Stimulated activated CD4-positive, alpha-beta T cell treated with anti-CD3 and anti-CD28 coated beads, Interleukin-1b, Interleukin-23, amount 100 ng/mL, for 48 hours (primary cell): ENCODE data around the gene GPR108.

Experiments
- DNase-seq: peaks from one replicate; pipeline ENCODE4 v3.0.0-alpha.2; 2020

The GPR108 gene

DNA sequence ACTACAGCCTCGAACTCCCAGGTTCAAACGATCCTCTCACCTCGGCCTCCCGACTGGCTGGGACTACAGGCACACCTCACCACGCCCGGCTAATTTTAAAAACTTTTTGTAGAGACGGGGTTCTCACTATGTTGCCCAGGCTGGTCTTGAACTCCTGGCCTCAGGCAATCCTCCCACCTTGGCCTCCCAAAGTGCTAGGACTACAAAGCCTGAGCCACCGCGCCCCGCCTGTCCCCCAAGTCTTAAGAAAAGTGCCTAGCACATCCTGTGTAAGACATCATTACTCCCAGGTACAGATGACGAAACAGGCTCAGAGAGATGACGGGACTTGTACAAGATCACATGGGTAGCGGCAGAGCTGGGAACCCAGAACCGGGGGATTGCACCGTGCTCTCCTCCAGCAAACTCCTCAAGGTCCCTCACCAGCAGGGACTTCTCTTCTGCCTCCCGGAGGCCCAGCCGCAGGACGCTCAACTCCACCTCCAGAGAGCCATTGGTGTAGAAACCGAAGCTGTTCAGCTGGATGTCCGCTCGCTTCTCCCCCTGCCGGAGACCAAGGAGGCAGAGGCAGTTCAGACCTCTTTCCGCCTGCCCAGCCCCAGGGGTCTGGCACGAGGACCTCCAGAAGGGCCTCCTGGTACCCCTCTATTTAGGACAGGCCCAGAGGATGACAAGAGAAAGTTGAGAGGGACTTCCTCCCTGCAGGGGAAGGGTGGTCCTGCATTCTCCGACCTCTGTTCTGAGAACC is 1.0 kb downstream of the GPR108 start:
- DNase-seq: peak; percentile 77

GRCh38 chr19:6735181-6735911 is 2.0 kb downstream of the GPR108 start:
- DNase-seq: no peak

DNA sequence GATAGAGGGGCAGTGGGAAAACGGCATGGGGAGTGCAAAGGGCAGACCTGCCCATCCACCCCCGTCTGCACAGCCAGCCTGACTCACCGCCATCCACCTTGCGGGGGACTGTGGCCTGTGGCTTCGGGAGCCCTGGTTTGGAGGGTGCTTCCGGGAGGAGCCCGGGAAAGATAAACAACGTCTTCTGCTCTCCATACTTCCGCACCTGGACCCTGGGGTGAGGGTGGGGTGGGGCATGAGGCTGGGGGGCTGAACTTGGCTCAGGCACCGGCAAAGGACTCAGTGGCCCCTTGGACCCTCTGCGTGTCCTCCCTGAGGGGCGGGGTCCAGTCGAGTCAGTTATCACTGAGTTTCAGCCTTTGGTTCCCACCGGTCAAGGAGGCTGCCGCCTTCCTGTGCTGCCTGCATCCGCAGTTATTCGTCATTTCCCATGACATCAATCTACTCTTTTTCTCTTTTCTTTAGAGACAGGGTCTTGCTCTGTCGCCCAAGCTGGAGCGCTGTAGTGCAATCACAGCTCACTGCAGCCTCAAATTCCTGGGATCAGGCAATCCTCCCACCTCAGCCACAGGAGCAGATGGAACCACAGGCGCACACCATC is 3.2 kb downstream of the GPR108 start:
- no peak for DNase-seq

DNA sequence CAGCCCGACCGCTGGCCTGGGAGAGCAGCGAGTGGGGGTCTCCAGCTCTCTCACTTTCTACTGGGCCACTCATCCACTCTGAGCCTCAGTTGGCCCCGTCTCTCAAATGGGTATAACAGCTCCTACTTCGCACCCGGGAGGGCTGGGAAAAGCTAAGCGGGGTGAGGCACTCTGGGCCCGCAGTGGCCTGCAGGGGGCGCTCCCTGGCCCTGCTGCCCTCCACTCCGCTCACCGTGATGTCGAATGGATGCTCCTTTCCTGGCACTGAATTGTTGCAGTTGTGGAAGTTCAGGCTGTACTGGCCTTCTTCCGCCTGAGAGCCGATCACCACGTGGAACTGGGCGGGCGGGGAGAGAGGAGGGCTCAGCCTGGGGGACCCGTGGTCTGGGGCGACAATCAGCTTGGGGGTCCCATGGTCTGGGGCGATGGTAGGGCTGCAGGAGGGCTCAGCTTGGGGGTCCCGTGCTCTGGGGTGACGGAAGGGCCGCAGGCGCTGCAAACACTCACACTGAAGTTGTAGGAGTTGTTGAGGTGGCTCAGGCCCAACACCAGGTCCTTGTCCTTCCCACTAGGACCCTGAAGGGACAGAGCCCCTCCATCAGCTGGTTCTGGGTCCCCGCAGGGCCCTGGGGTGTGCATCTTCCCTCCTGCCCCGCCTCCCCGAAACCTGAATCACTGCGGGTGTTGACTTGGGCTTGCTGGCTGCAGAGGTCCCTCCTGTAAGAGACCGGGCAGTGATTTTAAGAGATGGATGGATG is 3.9 kb downstream of the GPR108 start:
- DNase-seq: no peak

DNA sequence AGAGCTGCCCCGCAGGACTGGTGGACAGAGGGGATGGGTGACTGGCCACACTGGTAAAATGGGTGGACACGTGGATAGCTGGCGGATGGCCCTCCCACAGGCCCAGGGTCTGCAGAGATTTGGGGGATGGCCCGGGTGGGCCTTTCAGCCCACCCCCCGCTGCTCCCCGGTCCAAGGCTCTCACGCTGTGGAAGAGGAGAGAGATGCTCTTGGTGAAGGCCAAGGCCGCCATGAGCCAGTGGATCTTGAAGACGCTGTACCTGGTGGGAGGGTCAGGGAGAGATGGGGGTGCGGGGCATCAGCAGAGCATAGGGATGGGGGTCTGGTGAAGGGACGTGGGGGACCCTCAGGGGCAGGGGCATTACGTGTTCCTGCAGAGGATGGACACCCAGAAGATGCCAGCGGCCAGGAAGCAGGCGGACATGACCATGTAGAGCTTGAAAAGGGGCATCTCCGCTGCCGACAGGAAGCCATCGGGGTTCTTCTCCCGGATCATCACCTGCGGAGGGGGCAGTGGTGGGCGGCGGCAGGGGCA is 4.5 kb downstream of the GPR108 start:
- no peak for DNase-seq

- DNase-seq: no peak
These were observed 5.6 kb downstream of the GPR108 start for GRCh38 chr19:6731822-6732221.

DNA sequence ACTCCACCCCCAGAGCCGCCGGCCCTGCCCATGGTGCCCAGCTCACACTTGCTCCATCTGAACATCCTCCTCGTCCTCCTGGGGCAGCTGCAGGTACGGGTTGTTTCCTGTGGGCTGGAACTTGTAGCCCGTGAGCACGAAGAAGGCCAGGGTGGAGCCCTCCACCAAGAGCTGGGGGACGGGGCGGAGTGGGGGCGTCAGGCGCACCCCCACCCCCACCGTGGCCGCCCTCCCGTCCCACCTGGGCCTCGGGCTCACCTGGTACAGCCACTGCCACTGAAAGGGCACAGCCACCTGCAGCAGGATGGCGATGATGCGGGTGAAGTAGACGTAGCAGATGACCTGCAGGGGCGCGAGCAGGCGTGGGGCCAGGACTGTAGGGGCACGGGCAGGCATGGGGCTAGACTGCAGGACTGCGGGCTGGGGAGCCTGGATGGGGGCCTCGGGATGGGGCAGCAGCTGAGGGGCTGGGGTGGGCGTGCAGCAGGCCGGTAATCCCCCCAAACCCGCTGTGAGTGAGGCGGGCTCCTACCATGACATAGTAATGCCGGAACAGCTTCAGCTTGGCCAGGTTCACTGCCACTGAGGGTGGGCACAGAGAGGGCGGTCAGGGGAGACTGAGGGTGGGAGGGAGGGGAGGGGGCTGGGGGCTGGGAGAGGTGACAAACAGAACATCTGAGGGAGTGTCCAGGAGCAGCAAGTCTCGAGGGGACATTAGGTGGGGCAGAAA is 6.3 kb downstream of the GPR108 start:
- DNase-seq: no peak

- DNase-seq: peak; percentile 62
These were observed 7.1 kb downstream of the GPR108 start for GRCh38 chr19:6730153-6730804.

GRCh38 chr19:6729573-6730152 is 7.7 kb downstream of the GPR108 start:
- no peak for DNase-seq

- DNase-seq: no peak
These were observed 9.0 kb downstream of the GPR108 start for GRCh38 chr19:6728346-6728745.

GRCh38 chr19:6725513-6726231 is 11.7 kb downstream of the GPR108 start:
- DNase-seq: no peak

DNA sequence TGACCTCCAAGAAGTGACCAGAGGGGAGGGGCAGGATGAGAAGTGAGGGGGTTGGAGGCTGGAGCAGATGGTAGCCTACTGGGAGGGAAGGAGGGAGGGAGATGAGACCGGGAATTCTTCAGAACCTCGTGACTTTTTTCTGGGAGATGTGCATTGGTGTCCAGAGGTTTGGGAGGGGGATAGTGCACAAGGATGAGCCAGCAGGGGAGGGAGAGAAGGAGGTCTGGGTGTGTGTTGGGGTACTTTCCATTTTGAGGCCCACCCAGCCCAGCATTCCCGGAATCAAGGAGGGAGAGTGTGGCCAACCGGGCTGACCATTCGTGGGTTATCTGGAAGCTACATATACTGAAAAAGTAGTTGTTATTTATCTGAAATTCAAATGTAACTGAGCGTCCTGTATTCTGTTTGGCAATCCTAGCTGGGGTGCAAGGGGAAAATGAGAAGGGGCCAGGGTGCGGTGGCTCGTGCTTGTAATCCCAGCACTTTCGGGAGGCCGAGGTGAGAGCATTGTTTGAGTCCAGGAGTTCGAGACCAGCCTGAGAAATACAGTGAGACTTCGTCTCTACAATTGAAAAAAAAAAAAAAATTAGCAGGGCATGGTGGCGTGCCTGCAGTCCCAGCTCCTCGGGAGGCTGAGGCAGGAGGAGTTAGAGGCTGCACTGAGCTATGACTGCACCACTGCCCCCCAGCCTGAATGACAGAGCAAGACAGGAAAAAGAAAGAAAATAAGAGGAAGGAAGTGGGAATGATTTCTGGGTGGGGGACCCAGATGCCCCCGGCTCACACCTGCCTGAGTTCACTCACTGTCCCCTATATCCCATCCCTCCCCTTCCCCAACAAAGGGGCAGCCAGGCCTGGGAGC is 12.5 kb downstream of the GPR108 start:
- DNase-seq: no peak

DNA sequence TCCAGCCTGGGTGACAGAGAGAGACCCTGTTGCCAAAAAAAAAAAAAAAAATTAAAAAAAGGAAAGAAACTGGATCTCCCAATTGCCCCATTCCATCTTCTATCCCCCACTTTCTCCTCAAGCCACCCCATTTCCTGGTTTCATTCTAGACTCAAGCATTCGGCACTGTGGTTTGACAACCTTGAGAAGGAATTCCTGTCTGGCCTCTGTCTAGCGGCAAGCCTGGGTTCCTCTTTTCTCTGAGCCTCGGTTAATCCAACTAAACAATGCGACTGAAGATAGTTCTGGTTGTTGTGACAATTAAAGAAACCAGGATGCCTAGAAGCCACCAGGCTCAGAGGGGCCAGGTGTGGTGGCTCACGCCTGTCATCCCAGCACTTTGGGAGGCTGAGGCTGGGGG is 13.6 kb downstream of the GPR108 start:
- DNase-seq: no peak

GRCh38 chr19:6723108-6723618 is 14.2 kb downstream of the GPR108 start:
- no peak for DNase-seq

- DNase-seq: no peak
These were observed 15.6 kb downstream of the GPR108 start for GRCh38 chr19:6721773-6722172.

GRCh38 chr19:6721138-6721474 is 16.3 kb downstream of the GPR108 start:
- no peak for DNase-seq

- DNase-seq: no peak
These were observed 16.8 kb downstream of the GPR108 start, which contains the start of gene C3 for GRCh38 chr19:6720369-6721137. TSS of gene C3 (minus strand) at chr19:6720650. CDS start at chr19:6720589, 61 bp downstream.

DNA sequence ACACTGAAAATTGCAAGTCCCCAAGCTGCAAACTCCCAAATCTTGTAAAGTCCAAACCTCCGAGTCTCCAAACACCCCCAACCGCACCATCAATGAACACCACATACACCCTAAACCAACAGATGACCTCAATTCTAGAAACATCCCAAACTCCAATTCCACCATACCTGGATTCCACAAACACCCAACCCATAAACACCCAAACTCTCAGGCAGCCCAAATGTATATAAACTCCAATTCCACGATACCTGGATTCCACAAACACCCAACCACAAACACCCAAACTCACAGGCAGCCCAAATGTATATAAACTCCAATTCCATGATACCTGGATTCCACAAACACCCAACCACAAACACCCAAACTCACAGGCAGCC is 17.4 kb downstream of the GPR108 start:
- DNase-seq: no peak

- no peak for DNase-seq
These were observed 17.9 kb downstream of the GPR108 start for GRCh38 chr19:6719540-6719861.
